HepG2 (cell line): ENCODE measurements around the gene TSPAN31. TPM values are rescaled to one million over a fixed set of nuclear protein-coding genes. Genes with fewer than 3 reads are reported as not detected.

Source experiments
- AHR ChIP-seq: IDR thresholded peaks from 2 replicates; pipeline ENCODE4 v1.6.1; 2018; ENCODE audit warnings: missing genetic modification reagents, missing compliant biosample characterization
- ARID2 ChIP-seq: sonication (generic); formaldehyde crosslinking; IDR thresholded peaks from 2 replicates; pipeline ENCODE4 v1.8.1; 2022; ENCODE audit warnings: mild to moderate bottlenecking, missing genetic modification reagents, borderline replicate concordance
- ARID4A ChIP-seq: sonication (generic); formaldehyde crosslinking; IDR thresholded peaks from 2 replicates; pipeline ENCODE4 v1.5.0; 2020; ENCODE audit warnings: mild to moderate bottlenecking, missing genetic modification reagents, borderline replicate concordance
- CREBL2 ChIP-seq: sonication (generic); formaldehyde crosslinking; IDR thresholded peaks from 2 replicates; pipeline ENCODE4 v1.8.1; 2023; ENCODE audit warnings: missing genetic modification reagents, mild to moderate bottlenecking, borderline replicate concordance
- GATAD1 ChIP-seq: IDR thresholded peaks from 2 replicates; pipeline ENCODE4 v1.6.1; 2016; ENCODE audit warnings: missing genetic modification reagents, missing compliant biosample characterization
- HIC2 ChIP-seq: sonication (generic); formaldehyde crosslinking; IDR thresholded peaks from 2 replicates; pipeline ENCODE4 v1.9.0; 2022; ENCODE audit warnings: low read depth, missing genetic modification reagents
- HNRNPH1 ChIP-seq: fragments of 200-400 bp; formaldehyde crosslinking; optimal IDR thresholded peaks from 2 replicates; pipeline ENCODE3; 2017; ENCODE audit warnings: mild to moderate bottlenecking, low read depth, low read length
- KLF11 ChIP-seq: IDR thresholded peaks from 2 replicates; pipeline ENCODE4 v1.6.1; 2016; ENCODE audit warnings: missing compliant biosample characterization
- NONO ChIP-seq, 2 experiments: fragments of 450-650 bp in 1 of 2; sonication (generic) in 1 of 2; formaldehyde crosslinking in 1 of 2; IDR thresholded peaks in 1 of 2; conservative IDR thresholded peaks in 1 of 2; 2 replicates each; pipeline versions ENCODE4 v1.6.1 to v1.8.0; 2017 to 2022; ENCODE audit warnings: mild to moderate bottlenecking in 1 of 2, missing genetic modification reagents in 1 of 2, moderate library complexity in 1 of 2
- NR2F2 ChIP-seq: IDR thresholded peaks from 2 replicates; pipeline ENCODE4 v1.6.1; 2012; ENCODE audit warnings: low read depth, inconsistent platforms, borderline replicate concordance
- POLR2A ChIP-seq, 2 experiments: IDR thresholded peaks; 2 replicates each; pipeline ENCODE4 v1.6.1; 2011; ENCODE audit warnings: low read depth in 2 of 2, low read length in 2 of 2, mild to moderate bottlenecking in 1 of 2, moderate library complexity in 1 of 2; ENCODE audit not compliant: insufficient read depth in 1 of 2
- RBM22 ChIP-seq: fragments of 200-400 bp; formaldehyde crosslinking; optimal IDR thresholded peaks from 2 replicates; pipeline ENCODE3; 2017; ENCODE audit warnings: mild to moderate bottlenecking, low read length, moderate library complexity
- ZNF296 ChIP-seq: sonication (generic); formaldehyde crosslinking; conservative IDR thresholded peaks from 2 replicates; pipeline ENCODE4 v1.5.0; 2020; ENCODE audit warnings: mild to moderate bottlenecking, missing genetic modification reagents
- ZNF33B ChIP-seq: sonication (generic); formaldehyde crosslinking; IDR thresholded peaks from 2 replicates; pipeline ENCODE4 v1.5.1; 2020; ENCODE audit warnings: mild to moderate bottlenecking, missing genetic modification reagents
- ZNF34 ChIP-seq: sonication (generic); formaldehyde crosslinking; IDR thresholded peaks from 2 replicates; pipeline ENCODE4 v1.4.0; 2020; ENCODE audit warnings: mild to moderate bottlenecking, missing genetic modification reagents, borderline replicate concordance
- polyA plus RNA-seq, 8 experiments: library from polyadenylated mRNA; depleted of rRNA in 3 of 8; stranded (reverse) in 7 of 8; unstranded in 1 of 8; fragments of >200 nt; fragmentation: Illumina TruSeq in 4 of 8; extraction: Trizol in 4 of 8; gene quantifications; 2 replicates each; pipeline versions ENCODE4 v1.2.1 to v1.2.3, GENCODE V29; 2011 to 2016; ENCODE audit warnings: low read depth in 4 of 8, missing spikeins in 1 of 8, mixed read lengths in 1 of 8; ENCODE audit not compliant: insufficient read depth in 1 of 8
- total RNA-seq, 5 experiments: library from RNA; depleted of rRNA; stranded (reverse); fragments of >200 nt; fragmentation: Illumina TruSeq; extraction: Trizol; gene quantifications; 2 replicates each; pipeline ENCODE4 v1.2.3, GENCODE V29; 2016; ENCODE audit warnings: low read depth in 1 of 5
- TF ChIP-seq, protein P1 (sequence below): sonication (generic); formaldehyde crosslinking; IDR thresholded peaks from 2 replicates; pipeline ENCODE4 v1.4.0; 2020; ENCODE audit warnings: missing genetic modification reagents
- TF ChIP-seq, protein P2 (sequence below): sonication (generic); formaldehyde crosslinking; conservative IDR thresholded peaks from 2 replicates; pipeline ENCODE4 v1.4.0; 2020; ENCODE audit warnings: missing genetic modification reagents

The TSPAN31 gene
- total and polyA plus RNA-seq, 2 of the 13 experiments (the other 11 are each of a cell fraction or from before 2014, with no cell fraction given) = 10.4 to 24.6 TPM

DNA sequence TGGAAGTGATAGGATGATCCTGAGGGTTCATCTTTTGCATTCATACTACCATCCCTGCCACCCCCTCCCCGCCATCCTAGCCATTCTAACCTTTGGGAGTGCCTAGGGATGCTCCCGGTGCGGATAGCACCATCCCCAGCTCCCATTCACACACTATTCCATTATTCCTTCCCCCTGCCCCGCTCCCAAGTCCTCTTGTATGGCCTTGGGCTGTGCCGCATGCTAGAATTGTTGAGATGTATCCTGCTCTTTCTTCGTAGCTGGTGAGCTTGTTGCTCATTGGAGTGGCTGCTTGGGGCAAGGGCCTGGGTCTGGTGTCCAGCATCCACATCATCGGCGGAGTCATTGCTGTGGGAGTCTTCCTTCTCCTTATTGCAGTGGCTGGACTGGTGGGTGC, 644 bp downstream of the TSPAN31 start (continued):
- no peak for TF ChIP-seq CREBL2 (CRISPR knock-in tag)
- peak; percentile 83 for TF ChIP-seq RBM22
- TF ChIP-seq ARID4A (CRISPR knock-in tag) = no peak; the same call in 1 of the 2 replicates
- TF ChIP-seq HIC2 (CRISPR knock-in tag) = 0 out of 2 replicates have a peak, but pooled peaks have one; percentile 8
- no peak for TF ChIP-seq NONO (IDR thresholded peaks at IDR 0.05)
- 0 out of 2 replicates have a peak, but pooled peaks have one; percentile 12 for TF ChIP-seq NONO (CRISPR knock-in tag; conservative IDR thresholded peaks at IDR 0.05)
- TF ChIP-seq NR2F2 = no peak
- TF ChIP-seq, protein P1, sequence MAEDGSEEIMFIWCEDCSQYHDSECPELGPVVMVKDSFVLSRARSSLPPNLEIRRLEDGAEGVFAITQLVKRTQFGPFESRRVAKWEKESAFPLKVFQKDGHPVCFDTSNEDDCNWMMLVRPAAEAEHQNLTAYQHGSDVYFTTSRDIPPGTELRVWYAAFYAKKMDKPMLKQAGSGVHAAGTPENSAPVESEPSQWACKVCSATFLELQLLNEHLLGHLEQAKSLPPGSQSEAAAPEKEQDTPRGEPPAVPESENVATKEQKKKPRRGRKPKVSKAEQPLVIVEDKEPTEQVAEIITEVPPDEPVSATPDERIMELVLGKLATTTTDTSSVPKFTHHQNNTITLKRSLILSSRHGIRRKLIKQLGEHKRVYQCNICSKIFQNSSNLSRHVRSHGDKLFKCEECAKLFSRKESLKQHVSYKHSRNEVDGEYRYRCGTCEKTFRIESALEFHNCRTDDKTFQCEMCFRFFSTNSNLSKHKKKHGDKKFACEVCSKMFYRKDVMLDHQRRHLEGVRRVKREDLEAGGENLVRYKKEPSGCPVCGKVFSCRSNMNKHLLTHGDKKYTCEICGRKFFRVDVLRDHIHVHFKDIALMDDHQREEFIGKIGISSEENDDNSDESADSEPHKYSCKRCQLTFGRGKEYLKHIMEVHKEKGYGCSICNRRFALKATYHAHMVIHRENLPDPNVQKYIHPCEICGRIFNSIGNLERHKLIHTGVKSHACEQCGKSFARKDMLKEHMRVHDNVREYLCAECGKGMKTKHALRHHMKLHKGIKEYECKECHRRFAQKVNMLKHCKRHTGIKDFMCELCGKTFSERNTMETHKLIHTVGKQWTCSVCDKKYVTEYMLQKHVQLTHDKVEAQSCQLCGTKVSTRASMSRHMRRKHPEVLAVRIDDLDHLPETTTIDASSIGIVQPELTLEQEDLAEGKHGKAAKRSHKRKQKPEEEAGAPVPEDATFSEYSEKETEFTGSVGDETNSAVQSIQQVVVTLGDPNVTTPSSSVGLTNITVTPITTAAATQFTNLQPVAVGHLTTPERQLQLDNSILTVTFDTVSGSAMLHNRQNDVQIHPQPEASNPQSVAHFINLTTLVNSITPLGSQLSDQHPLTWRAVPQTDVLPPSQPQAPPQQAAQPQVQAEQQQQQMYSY (CRISPR knock-in tag) = no peak
- no peak for TF ChIP-seq ZNF33B (CRISPR knock-in tag)
- no peak for TF ChIP-seq GATAD1 (CRISPR knock-in tag)
- TF ChIP-seq HNRNPH1 = peak; percentile 13
- TF ChIP-seq ZNF34 = no peak
- TF ChIP-seq ARID2 (CRISPR knock-in tag) = 0 out of 2 replicates have a peak, but pooled peaks have one; percentile 39
- TF ChIP-seq, protein P2, sequence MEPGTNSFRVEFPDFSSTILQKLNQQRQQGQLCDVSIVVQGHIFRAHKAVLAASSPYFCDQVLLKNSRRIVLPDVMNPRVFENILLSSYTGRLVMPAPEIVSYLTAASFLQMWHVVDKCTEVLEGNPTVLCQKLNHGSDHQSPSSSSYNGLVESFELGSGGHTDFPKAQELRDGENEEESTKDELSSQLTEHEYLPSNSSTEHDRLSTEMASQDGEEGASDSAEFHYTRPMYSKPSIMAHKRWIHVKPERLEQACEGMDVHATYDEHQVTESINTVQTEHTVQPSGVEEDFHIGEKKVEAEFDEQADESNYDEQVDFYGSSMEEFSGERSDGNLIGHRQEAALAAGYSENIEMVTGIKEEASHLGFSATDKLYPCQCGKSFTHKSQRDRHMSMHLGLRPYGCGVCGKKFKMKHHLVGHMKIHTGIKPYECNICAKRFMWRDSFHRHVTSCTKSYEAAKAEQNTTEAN (CRISPR knock-in tag) = no peak
- TF ChIP-seq POLR2A (IDR thresholded peaks at IDR 0.05; ENCODE audit: insufficient read depth in 1 of 2, low read depth in 2 of 2, low read length in 2 of 2) = peak in 1 of 2 experiments; percentile 49; a peak in 2 of 4 replicates
- TF ChIP-seq KLF11 (CRISPR knock-in tag) = no peak
- 0 out of 2 replicates have a peak, but pooled peaks have one; percentile 38 for TF ChIP-seq AHR (CRISPR knock-in tag)
- TF ChIP-seq ZNF296 (CRISPR knock-in tag) = no peak
